KMS-11 (cell line): Measurements from ENCODE around the gene PGGHG.

Experiments
- H2AFZ ChIP-seq: fragments of 200-600 bp; sonication (generic); 2 replicates; pipeline ENCODE4 v1.6.1; 2016; ENCODE audit warnings: antibody characterized with exemption, mixed run types, low read depth
- H3K27ac ChIP-seq: fragments of 200-600 bp; sonication (generic); 2 replicates; pipeline ENCODE4 v1.6.1; 2016; ENCODE audit warnings: mild to moderate bottlenecking, mixed run types
- H3K27me3 ChIP-seq: fragments of 200-600 bp; sonication (generic); 2 replicates; pipeline ENCODE4 v1.6.1; 2017; ENCODE audit warnings: mild to moderate bottlenecking, low read depth, mixed run types, moderate library complexity; ENCODE audit not compliant: insufficient read depth
- H3K36me3 ChIP-seq: fragments of 200-600 bp; sonication (generic); 2 replicates; pipeline ENCODE4 v1.6.1; 2017; ENCODE audit warnings: mild to moderate bottlenecking, mixed run types; ENCODE audit not compliant: insufficient read depth
- H3K4me1 ChIP-seq: fragments of 200-600 bp; sonication (generic); 2 replicates; pipeline ENCODE4 v1.6.1; 2016; ENCODE audit warnings: mild to moderate bottlenecking, low read depth, mixed run types; ENCODE audit not compliant: poor library complexity, severe bottlenecking
- H3K4me2 ChIP-seq: fragments of 200-600 bp; sonication (generic); 2 replicates; pipeline ENCODE4 v1.7.0; 2016; ENCODE audit warnings: mild to moderate bottlenecking, mixed run types
- H3K4me3 ChIP-seq: fragments of 200-600 bp; sonication (generic); IDR thresholded peaks from 2 replicates; pipeline ENCODE4 v1.6.1; 2017; ENCODE audit warnings: low read depth, low read length, mixed read lengths; ENCODE audit not compliant: insufficient read depth
- H3K79me2 ChIP-seq: fragments of 200-600 bp; sonication (generic); 2 replicates; pipeline ENCODE4 v1.6.1; 2016; ENCODE audit warnings: low read depth, mixed run types; ENCODE audit not compliant: insufficient read depth
- H3K9ac ChIP-seq: fragments of 200-600 bp; sonication (generic); 2 replicates; pipeline ENCODE4 v1.6.1; 2016; ENCODE audit warnings: mild to moderate bottlenecking, mixed run types
- H4K20me1 ChIP-seq: fragments of 200-600 bp; sonication (generic); 2 replicates; pipeline ENCODE4 v1.6.1; 2016; ENCODE audit warnings: mild to moderate bottlenecking, mixed run types; ENCODE audit not compliant: insufficient read depth
- TF ChIP-seq, protein P1 (sequence below): fragments of 200-600 bp; sonication (generic); conservative IDR thresholded peaks from 2 replicates; pipeline ENCODE4 v1.6.1; 2017; ENCODE audit warnings: low read depth, mild to moderate bottlenecking, antibody characterized with exemption, low read length, moderate library complexity, mixed read lengths

PGGHG gene

GRCh38 chr11:279966-280705 is 8.8 kb upstream of the PGGHG start:
- H2AFZ ChIP-seq = no peak overlapping the region
- H4K20me1 ChIP-seq = no peaks in the 10 kb centered on the region
- H3K9ac ChIP-seq = no peak overlapping the region
- no peaks in the 10 kb centered on the region for H3K79me2 ChIP-seq
- no peaks in the 10 kb centered on the region for H3K4me1 ChIP-seq
- no peaks in the 10 kb centered on the region for H3K36me3 ChIP-seq
- TF ChIP-seq, protein P1, sequence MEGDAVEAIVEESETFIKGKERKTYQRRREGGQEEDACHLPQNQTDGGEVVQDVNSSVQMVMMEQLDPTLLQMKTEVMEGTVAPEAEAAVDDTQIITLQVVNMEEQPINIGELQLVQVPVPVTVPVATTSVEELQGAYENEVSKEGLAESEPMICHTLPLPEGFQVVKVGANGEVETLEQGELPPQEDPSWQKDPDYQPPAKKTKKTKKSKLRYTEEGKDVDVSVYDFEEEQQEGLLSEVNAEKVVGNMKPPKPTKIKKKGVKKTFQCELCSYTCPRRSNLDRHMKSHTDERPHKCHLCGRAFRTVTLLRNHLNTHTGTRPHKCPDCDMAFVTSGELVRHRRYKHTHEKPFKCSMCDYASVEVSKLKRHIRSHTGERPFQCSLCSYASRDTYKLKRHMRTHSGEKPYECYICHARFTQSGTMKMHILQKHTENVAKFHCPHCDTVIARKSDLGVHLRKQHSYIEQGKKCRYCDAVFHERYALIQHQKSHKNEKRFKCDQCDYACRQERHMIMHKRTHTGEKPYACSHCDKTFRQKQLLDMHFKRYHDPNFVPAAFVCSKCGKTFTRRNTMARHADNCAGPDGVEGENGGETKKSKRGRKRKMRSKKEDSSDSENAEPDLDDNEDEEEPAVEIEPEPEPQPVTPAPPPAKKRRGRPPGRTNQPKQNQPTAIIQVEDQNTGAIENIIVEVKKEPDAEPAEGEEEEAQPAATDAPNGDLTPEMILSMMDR = no peak
- H3K4me2 ChIP-seq = no peak overlapping the region
- no peak overlapping the region for H3K4me3 ChIP-seq
- no peak overlapping the region for H3K27ac ChIP-seq
- H3K27me3 ChIP-seq = peaks cover 17% of the 10 kb centered on the region

DNA sequence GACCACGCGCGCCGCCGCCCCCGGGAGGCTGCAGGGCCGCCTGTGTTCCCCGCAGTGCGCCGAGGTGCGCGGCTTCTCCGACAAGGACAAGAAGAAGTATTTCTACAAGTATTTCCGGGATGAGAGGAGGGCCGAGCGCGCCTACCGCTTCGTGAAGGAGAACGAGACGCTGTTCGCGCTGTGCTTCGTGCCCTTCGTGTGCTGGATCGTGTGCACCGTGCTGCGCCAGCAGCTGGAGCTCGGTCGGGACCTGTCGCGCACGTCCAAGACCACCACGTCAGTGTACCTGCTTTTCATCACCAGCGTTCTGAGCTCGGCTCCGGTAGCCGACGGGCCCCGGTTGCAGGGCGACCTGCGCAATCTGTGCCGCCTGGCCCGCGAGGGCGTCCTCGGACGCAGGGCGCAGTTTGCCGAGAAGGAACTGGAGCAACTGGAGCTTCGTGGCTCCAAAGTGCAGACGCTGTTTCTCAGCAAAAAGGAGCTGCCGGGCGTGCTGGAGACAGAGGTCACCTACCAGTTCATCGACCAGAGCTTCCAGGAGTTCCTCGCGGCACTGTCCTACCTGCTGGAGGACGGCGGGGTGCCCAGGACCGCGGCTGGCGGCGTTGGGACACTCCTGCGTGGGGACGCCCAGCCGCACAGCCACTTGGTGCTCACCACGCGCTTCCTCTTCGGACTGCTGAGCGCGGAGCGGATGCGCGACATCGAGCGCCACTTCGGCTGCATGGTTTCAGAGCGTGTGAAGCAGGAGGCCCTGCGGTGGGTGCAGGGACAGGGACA is 8.0 kb upstream of the PGGHG start:
- TF ChIP-seq, protein P1 = no peak
- Histone ChIP-seq H3K4me2 (no peak overlapping the region), H3K4me3 (no peak overlapping the region), H3K4me1 (no peaks in the 10 kb centered on the region), H3K36me3 (no peaks in the 10 kb centered on the region), H3K27ac (no peak overlapping the region), H3K27me3 (peaks cover 20% of the 10 kb centered on the region), H3K79me2 (no peaks in the 10 kb centered on the region), H2AFZ (no peak overlapping the region), H3K9ac (no peak overlapping the region), H4K20me1 (no peaks in the 10 kb centered on the region)

DNA sequence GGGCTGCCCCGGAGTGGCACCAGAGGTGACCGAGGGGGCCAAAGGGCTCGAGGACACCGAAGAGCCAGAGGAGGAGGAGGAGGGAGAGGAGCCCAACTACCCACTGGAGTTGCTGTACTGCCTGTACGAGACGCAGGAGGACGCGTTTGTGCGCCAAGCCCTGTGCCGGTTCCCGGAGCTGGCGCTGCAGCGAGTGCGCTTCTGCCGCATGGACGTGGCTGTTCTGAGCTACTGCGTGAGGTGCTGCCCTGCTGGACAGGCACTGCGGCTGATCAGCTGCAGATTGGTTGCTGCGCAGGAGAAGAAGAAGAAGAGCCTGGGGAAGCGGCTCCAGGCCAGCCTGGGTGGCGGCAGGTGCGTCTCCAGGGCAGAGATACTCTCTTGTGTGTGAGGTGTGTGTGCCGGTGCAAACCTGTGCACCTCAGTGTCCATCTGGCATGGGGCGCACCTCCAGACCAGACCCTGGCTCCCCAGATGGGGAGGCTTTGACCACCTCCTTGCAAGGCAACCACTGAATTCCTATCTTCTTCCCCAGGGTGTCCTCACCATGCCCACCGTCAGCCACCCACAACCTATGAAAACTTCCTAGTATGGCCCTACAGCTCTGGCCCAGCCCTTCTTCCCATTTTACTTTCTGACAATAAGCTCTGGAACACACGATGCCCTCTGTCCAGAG is 7.3 kb upstream of the PGGHG start:
- H3K79me2 ChIP-seq = no peaks in the 10 kb centered on the region
- no peak overlapping the region for H3K27ac ChIP-seq
- no peaks in the 10 kb centered on the region for H3K36me3 ChIP-seq
- no peaks in the 10 kb centered on the region for H4K20me1 ChIP-seq
- H3K4me2 ChIP-seq = no peak overlapping the region
- no peak overlapping the region for H3K4me3 ChIP-seq
- TF ChIP-seq, protein P1 = no peak
- H3K4me1 ChIP-seq = no peaks in the 10 kb centered on the region
- H3K9ac ChIP-seq = no peak overlapping the region
- peaks cover 20% of the 10 kb centered on the region for H3K27me3 ChIP-seq
- no peak overlapping the region for H2AFZ ChIP-seq

- Histone ChIP-seq H3K79me2 (no peaks in the 10 kb centered on the region), H3K27ac (no peak overlapping the region), H3K27me3 (peaks cover 20% of the 10 kb centered on the region), H3K9ac (no peak overlapping the region), H2AFZ (no peak overlapping the region), H4K20me1 (no peaks in the 10 kb centered on the region), H3K36me3 (no peaks in the 10 kb centered on the region), H3K4me2 (no peak overlapping the region), H3K4me3 (no peak overlapping the region), H3K4me1 (no peaks in the 10 kb centered on the region)
- TF ChIP-seq, protein P1 = no peak
Measured at GRCh38 chr11:282171-282570, 6.8 kb upstream of the PGGHG start.
